ENCODE measurements around the gene KTN1. TPM values are rescaled to one million over a fixed set of nuclear protein-coding genes. Genes with fewer than 3 reads are reported as not detected.
A peak's percentile ranks its signal among the peaks of the same experiment; 100 is the strongest.

The KTN1 gene
- total RNA-seq, 1 donor from 2014 or later = 290 TPM

DNA sequence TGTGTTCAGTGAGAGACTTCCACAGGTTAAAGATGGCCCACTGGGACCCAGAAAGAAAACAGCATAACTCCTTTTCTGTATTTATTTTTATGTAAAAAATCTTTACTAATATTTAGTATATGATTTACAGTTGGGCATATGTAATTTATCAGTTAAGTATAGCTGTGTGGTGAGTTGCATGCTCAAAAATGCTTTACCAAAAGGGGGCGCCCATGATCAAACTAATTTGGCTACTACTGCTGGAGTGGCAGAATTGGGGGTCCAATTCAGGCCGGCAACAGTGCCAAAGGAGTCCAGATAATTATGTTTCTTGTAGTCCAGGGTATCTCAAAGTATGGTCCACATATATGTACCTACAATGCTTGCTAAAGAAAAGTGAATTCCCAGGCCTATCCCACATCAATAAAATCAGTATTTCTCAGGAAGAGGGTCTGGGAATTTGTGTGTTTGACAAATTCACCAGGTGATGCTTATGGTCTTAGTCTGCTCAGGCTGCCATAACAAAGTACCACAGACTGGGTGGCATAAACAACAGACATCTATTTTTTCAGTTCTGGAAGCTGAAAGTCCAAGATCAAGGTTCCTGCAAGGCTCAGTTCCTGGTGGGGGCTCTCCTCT is 152.0 kb downstream of the KTN1 start:
- intact Hi-C loops (cut with micrococcal nuclease) = no loop called here
- DNase-seq = no peak
- ATAC-seq = peak; percentile 38

DNA sequence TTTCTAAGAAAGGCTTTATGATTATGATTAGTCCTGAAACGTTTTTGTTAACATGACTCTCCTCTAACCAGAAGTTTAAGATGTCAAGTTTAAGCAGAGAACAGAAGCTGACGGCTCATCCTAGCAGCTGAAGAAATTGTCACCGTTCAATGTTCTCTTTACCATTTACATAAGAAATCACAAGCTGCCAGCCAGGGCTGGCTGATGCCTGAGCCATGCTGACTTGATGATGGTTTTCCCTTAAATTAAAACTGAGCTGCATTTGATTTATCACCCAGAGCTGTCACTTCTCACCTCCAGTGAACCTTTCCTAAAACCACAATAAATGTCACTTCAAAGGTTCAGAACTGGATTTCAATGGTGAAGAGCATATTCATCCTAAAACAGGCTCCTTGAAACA is 153.6 kb downstream of the KTN1 start:
- ATAC-seq = no peak
- DNase-seq = no peak
- intact Hi-C loops (cut with micrococcal nuclease) = no loop called here

Other genes starting within 250 kb of the KTN1 start
- 17.3 TPM for gene ATG14, start 168.4 kb upstream of the KTN1 start, total RNA-seq
- gene TBPL2, start 139.6 kb upstream of the KTN1 start, total RNA-seq = not detected